Activated CD8-positive, alpha-beta memory T cell treated with anti-CD3 and anti-CD28 coated beads for 4 hours (primary cell): Measurements from ENCODE around the gene P3R3URF.
A peak's percentile ranks its signal among the peaks of the same experiment; 100 is the strongest.

Experiments used
- DNase-seq, 2 donors: peaks; one replicate each; pipeline ENCODE4 v3.0.0-alpha.2; 2020; ENCODE audit warnings: low read depth in 2 of 2

The P3R3URF gene

DNA sequence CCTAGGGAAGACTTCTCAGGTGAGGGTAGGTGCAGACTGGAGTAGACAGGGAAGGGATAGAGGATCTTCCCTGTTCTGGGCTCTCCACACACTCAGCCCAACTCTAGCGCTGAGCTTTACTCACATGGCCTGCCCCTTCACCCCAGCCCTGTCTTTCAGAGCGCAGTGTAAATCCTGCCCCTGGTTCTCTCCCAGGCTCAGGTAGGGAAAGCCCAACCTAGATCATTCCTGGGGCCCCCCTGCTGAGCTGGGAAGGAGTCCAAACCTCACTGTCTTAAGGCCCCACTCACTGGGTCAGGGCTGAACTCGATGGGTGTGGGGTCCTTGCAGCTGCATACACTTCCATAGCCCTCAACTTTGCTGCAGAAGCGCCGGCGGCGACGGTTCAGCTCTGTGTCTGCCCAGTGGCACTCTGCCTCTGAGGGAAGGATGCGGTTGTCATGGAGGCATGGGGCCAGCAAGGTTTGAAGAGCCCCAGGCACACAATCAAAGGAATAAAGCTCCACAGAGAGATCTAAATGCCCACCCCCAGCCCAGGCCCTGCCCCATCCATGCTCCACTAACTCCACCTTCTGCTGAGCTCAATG lies 17.8 kb upstream of the P3R3URF start:
- DNase-seq, result no peak

DNA sequence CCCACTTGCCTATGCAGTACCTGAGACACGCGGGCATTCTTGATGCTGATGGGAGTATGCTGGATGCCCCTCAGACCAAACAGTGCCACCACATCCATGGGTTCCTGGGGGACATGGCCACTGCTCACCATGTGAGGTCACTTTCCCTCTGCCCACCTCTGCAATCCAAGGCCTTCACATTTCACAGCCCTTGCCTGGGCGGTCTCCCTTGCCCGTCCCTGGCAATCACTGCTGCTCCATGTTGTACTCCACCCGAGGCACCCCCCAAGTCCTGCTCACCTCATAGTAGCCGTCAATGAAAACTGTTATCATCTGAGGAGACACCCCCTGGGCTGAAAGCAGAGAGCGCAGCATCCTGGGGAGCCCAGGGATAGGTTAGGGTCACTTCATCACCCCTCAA lies 17.0 kb upstream of the P3R3URF start:
- no peak for DNase-seq

DNA sequence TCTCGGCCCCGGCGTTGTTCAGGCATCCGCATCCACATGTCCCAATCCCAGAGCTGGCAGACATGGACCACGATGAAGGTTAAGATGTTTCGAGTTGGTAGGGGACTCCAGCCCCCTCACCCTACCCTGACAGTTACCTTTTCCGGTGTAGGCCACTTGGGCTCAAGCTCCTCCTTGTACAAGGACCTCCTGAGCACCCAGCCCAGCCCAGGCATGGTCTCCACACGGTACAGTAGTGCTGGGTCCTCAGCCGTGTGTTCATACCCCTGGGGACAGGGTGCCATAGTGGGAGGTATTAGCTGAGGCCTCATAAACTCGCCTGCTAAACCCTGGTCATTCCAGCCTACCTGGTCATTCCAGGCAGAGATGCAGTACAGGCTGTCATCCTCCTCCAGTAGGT lies 15.9 kb upstream of the P3R3URF start:
- DNase-seq, result no peak

DNA sequence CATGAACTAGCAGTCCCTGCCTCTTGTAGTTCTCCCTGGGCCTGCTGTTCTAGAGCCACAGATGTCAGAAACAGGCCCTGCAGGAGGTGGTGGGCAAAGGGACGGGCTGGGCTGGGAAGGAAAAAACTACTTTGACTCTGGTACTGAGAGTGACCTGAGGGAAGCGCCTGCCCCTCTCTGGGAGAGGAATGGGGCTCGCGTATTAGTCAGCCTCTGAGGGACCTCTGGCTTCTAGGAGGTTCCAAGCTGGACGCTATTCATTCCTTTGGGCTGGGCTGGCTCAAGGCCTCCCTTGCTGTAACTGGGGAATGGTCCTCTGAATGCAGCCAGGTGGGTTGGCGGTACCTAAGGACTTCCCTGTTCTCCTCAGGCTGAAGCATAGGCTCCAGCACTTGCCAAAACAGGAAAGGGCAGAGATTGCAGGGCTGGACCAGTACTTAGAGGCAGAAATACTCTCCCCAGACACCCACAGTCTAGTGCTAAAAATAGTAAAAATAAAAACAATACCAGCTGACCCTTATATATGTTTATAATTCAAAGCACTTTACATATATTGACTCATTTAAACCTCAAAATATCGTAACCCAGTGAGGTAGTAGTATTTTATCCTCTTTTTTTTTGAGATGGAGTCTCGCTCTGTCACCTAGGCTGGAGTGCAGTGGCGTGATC lies 14.9 kb upstream of the P3R3URF start:
- DNase-seq, result no peak

DNA sequence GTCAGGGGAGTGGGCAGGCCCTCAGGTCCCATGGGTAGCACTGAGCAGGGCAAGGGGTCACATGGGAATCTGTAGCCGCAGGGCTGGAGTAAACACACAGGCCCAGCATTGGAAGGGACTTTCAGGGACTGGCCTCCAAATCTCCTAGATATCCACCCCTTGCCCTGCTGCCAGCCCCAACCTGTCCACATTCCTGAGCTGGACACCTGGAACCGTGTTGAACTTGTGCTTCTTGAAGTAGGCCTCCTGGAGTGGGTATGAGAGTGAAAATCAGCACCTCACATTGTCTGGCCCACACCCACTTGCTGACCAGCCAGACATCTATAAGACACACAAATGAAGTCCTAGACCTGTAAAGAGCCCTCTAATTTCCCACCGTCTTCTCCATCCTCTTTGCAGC lies 14.3 kb upstream of the P3R3URF start:
- no peak for DNase-seq

DNA sequence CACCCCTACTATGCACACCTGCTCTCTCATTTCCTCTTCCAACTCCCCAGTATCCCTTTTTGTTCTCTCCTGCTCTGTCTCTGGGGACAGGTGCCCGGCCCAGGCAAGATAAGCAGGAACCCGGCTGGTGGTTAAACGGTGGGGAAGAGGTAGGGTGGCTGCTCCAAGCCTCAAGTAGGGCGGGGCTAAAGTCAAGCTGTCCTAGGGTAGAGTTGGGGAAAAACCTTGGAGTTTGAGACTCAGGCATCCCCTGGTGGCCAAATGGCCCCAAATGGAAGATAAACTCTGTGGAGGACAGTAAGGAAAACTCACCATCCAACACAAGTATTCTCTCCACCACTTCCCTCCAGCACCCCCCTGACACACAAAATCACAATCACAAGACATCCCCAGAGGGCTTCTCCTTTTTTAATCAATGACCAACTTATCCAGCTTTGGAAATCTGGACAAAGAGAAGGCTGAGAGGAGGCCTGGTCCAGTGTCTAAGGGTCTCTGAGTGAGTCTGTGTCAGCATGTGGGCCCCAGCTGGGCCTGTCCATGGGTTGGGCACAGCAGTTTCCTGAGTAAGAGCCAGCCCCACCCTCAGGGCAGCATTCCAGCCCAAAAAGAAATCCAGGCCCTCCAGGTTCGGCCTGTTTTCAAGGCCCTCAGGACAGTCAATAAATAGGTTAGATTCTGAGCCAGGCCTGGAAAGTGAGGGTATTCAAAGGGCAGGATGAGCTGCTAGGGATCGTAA lies 12.2 kb upstream of the P3R3URF start:
- no peak for DNase-seq

DNA sequence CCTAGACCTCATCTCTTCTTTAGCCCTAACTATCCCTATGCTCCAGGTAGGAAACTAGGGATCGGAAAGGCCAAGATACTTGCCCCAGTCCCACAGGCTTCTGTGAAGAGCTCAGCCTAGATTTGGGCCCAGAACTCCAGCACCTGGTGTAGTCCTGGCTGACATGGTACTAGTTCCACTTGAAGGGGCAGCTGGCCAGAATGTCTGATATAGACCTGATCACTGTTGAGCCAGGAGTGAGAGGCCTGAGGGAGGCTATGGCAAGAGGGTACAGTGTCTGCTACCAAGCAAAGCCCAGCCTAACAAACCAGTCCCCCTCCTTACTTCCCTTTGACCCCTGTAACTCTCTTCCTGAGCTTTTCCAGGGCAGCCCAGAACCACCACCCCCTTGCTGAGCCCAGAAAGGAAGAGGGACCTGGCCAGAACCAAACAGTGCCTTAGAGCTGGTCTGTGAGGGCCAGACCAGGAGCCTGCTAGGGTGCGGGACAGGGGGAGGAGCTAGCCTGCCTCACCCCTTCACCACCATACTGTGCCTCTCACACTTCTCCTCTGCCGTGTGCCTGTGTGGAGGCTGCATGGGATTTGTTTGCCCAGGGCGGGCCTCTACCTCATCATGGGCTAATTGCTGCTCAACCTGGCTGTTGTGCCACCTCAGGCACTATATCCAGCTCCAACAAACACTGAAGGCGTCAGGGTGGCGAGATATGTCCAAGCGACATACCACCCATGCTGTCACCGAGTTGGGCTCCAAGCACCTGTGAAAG lies 11.0 kb upstream of the P3R3URF start:
- DNase-seq, result no peak

DNA sequence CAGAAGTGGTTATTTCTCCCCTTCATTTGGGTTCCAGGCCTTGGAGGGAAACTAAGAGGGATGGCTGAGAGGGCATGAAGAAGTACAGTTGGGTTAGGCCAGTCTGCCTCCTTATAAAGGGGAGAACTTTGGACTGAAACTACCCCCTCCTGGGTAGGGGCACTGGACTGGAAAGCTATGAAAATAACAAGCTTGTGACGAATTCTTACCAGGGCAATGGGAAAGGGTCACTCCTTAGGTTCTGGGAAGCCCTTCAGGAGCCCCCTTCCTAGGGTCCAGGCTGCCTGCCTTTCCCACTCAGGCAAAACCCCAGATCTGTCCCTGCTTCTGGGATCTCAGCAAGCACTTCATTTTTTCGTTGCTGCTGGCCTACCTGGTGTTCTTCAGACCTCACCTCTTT lies 9.8 kb upstream of the P3R3URF start:
- DNase-seq, result no peak

DNA sequence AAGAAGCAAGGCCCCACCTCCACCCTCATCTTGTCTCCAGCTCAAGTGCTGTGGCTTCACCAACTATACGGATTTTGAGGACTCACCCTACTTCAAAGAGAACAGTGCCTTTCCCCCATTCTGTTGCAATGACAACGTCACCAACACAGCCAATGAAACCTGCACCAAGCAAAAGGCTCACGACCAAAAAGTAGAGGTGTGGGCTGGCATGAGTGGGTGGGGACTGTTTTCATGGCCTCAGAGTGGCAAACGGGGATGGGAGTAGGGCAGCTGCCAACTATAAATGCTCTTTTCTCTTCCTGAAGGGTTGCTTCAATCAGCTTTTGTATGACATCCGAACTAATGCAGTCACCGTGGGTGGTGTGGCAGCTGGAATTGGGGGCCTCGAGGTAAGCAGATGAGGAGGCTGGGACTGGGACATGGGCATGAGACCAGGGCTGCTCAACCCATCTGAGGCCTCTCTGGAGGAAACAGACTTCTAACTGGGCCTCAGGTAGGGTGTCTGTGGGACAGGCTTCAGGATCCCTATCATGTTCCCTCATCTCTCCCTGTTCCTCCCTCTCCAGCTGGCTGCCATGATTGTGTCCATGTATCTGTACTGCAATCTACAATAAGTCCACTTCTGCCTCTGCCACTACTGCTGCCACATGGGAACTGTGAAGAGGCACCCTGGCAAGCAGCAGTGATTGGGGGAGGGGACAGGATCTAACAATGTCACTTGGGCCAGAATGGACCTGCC lies 8.8 kb upstream of the P3R3URF start:
- peak; percentile 16 to 26 for DNase-seq

DNA sequence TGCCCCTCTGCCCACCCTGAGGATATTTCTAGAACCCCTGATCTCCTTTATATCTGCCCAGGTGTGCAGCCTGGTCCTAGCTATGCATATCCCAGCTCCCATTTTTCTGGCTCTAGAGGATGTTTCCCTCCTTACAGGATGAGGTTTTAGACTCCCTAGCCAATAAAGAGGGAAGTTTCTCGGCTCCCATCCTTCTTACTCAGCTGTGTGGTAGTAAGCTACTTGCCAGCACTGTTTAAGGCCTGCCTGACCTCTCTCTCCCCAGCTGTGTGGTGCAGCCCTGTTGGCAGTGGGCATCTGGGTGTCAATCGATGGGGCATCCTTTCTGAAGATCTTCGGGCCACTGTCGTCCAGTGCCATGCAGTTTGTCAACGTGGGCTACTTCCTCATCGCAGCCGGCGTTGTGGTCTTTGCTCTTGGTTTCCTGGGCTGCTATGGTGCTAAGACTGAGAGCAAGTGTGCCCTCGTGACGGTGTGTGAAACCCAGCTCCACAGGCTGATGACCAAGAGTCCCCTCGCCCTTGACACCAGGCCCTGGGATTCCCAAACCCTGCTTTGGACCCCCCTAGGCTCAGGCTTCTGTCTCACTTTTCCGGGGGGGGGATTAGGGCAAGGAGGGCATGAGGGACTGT lies 7.8 kb upstream of the P3R3URF start:
- DNase-seq, result no peak

DNA sequence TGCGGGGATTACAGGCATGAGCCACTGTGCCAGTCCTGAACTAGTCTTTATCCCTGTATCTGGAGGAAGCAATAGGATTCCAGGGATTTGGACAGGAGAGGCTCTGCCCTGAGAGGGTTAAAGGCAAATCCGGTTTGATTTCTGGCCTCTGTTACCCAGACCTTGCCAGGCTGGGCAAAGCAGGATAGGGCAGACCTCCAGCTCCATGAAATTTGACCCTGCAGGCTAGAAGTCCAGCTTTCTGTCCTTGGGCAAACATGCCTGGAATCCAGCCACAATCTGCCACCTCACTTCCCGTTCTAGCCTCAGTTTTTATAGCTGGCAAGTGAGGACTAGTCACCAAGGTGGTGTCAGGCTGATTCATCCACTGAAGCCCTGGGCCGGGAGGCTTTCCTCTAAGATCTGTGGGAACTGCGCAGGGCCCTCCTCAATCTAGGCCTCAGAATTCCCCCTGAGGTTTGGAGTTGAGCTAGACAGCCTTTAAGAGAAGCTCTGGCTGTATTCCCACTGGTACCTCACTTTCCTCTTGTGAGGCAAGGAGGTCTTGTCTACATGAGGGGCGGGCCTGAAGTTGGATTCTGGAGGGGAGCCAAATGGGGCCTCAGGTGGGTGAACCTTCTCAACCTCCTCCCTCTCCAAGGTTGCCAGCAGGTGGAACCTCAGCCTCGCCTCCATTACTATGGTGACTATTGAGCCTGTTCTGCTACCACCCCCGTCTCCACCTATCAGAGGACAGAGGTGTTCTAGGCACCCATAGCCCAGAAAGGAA lies 7.0 kb upstream of the P3R3URF start:
- no peak for DNase-seq

DNA sequence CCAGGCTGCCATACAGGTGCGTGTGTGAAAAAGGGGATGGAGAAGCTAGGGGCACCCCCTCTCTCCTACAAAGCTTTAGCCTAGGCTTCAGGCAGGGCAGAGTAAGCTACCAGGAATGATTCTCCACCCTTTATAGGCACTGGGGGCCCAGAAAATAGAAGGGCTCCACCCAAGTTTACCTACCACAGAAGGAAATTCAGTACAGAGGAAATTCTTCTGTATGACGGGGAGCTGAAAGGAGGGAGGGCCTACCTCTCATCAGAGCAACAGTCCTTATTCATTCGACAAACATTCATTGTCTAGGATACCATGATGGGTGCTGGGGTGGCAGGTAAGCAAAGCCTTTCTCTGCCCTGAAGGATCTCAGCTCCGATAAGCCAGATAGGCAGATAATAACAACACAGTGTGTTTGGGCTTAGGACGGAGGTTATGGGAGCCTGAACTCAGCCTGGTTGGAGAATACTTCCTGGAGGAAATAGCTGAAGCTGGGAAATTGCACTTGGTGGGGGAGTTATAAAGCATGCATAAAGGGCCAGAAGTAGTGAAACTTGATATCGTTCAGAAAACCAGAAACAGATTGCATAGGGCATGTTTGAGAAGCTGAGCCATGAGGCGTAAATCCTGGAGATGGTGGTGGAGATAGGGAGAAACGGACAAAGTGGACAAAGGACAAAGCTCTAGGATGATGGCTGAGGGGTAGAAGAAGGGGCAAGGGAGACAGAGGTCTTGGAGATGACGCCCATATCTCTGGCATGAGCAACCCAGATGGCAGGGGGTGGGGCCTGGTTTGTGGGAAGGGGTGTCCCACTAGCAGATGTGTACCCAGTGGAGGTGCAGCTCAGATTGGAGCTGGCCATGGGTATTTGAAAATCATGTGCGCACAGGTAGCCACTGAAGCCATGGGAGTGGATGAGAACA lies 5.3 kb upstream of the P3R3URF start:
- no peak for DNase-seq

DNA sequence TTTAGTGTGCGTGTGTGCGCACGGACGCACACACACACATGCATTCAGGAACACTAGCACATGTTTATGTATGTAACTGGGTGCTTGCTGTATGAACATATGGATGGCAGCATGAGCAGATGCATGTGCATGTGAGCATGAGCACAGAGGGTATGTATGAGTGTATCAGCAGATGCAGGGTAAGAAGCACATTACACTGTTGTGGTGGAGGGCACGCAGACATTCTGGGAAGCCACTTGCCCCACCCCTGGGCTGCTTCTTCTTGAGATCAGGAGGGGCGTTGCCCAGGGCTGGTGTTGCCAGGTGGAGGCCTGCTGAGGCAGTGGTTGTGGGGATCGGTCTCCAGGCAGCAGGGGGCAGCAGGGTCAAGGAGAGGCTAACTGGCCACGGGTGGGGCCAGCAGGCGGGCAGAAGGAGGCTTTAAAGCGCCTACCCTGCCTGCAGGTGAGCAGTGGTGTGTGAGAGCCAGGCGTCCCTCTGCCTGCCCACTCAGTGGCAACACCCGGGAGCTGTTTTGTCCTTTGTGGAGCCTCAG lies 3.9 kb upstream of the P3R3URF start:
- no peak for DNase-seq

DNA sequence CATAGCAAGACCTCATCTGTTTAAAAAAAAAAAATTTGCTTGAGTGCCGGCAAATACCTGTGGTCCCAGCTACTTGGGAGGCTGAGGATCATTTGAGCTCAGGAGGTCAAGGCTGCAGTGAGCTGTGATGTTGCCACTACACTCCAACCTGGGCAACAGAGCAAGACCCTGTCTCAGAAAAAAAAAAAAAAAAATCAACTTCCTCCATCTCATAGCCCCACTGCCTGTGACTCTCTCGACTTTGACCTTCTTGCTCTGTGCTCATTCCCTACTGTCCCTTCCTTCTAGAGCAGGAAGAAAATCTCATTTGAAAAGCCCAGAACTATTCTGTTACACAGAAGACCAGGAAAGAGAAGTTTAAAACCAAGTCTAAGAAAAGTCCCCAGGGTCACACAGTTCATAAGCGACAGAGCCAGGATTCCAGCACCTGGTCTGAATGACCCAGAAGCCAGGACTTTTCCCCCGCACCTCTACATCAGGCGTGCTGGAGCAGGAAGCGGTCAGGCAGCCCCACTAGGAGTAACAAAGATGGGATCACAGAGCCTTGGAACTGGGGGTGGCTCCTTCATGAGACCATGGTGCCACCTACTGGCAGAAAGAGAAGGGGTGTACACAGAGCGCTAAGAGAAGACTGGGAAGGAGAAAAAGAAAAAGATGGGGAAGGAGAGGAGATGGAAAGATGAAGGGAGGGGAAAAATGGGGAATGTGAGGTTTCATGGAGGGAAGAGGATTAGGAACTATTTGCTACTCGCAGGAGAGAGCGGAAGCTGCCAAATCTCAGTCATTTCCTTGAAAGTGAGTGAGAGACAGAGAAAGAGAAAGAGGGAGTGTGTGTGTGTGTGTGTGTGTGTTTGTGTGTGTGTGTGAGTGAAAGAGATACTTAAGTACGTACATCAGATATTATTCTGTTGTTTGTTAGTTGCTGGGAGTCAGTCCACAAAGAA lies 3.1 kb upstream of the P3R3URF start:
- DNase-seq, result peak; percentile 27 to 33

DNA sequence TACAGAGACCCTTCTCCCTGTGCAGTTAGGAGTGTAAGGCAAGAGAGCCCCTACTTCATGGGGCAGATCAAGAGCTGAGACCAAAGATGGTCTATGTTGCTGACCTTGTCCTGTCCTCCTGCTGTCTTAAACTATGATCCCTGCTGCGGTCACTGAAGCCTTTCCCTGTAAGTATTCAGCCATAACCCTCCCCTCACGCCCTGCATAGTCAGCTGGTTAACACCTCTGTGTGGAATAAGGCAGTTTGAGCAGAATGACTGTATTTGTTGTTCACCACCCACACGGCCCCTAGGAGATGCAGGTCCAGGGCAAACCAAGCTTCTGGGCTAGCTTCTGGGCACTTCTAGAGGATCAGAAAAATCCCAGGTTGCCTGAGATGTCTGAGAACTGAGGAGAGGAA lies 1.0 kb downstream of the P3R3URF start:
- DNase-seq, result no peak

DNA sequence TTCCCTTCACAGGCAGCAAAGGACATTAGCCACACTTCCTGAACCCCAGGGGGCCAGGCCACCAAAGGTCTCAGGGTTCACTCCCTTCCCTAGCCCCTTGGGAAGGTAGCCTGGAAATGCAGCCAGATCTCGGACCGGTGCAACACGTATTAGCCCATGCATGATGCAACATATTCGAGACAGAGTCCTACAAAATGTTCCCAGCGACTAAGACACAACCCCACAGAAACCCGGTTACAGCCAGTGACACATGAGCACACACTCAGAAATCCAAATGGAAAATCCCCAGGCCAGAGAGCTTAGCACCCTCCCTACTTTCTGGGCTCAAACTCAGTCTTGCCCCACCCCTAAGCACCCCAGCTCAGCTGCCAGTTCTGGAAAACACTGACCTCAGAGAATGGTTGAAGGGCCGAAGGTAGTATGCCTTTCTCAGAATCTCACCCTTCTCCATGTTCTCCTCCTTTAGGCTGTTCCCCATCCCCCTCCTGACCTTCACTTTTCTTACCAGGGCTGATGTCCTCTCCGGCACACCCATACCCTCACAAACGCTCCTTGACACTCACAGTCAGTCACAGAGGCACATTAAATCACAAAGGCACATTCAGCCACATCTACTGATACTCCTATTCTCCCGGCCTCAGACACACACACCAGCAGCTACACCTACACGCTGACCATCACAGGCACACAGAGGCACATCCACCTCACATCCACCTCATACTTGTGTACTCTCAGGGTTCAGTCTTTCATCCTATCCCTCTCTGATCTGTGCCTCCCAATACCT lies 1.6 kb downstream of the P3R3URF start, which contains the start of gene TSPAN1:
TSPAN1 (plus strand) TSS at position 640 of the 784 bp plus-strand sequence. CDS start 6,021 bp downstream, outside the sequence.
- no peak for DNase-seq

DNA sequence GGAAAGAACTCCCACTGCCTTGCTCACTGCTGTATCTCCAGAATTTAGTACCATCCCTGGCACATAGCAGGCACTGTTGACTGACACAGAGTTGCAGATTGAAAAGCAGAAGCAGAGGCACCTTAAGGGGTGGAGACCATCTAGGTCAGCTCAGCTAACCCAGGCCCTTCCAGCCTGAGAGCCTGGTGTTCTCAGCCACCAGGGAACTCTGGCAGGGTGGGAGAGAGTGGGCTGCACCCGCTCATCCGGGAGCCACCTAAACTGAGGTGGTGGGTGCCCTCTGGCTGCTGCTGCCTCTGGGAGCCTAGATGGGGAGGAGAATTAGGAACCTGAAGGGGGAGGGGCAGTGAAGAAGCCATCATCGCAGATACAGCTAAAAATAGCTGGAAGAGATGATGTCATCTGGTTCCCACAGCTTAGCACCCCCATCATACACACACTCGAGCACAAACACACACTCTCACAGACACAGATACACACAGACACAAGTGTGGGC lies 2.9 kb downstream of the P3R3URF start:
- DNase-seq, result no peak
